ENCODE results near the gene IFRD2.

IFRD2 gene, protein sequence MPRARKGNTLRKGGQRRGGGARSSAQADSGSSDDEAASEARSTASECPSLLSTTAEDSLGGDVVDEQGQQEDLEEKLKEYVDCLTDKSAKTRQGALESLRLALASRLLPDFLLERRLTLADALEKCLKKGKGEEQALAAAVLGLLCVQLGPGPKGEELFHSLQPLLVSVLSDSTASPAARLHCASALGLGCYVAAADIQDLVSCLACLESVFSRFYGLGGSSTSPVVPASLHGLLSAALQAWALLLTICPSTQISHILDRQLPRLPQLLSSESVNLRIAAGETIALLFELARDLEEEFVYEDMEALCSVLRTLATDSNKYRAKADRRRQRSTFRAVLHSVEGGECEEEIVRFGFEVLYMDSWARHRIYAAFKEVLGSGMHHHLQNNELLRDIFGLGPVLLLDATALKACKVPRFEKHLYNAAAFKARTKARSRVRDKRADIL

DNA sequence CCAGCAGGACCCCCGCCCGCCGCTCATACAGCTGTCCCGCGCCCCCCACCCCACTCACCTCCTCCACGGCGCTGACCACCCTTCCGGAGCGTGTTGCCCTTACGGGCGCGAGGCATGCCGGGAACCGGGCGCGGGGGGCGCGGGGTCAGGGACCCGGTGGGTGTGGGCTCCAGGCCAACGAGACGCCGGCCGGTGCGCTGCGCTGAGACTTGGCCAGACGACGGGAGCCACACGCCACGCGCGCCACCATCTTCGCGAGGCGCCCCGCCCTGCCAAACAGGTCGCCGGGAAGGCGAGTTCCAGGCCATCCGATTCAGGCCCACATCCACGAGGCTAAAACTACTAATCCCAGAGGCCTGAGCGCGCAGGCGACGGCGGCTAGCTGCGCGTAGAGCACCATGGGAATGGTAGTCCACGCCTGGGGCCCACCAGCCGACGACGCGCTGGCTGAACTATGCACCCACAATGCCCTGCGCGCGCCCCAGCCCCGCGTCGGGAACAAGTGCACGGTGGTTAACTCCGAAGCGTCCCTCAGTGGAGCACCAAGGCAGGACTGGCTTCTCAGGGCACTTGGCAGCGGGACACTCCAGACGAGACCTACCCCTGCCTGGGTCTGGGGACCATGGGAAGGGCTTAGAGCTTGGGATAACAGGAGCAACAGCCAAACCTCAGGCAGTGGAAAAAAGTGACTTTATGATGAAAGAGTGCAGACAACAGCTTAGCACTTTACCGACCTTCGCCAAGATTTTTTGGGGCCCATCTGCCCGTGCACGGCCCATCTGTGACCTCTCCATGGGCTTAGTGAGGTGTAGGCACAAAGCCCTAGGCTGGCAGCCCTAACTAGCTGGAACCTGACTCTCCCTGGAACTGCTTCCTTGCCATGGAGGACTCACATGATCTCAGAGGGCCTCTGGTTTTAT is at the start of gene IFRD2:
Gene IFRD2, minus strand, starts transcription at position 271 of the 920 bp plus-strand sequence. Its CDS starts 155 bp downstream, at position 116.
- peak; percentile 95 for DNase-seq (ENCODE audit: low read depth)

DNA sequence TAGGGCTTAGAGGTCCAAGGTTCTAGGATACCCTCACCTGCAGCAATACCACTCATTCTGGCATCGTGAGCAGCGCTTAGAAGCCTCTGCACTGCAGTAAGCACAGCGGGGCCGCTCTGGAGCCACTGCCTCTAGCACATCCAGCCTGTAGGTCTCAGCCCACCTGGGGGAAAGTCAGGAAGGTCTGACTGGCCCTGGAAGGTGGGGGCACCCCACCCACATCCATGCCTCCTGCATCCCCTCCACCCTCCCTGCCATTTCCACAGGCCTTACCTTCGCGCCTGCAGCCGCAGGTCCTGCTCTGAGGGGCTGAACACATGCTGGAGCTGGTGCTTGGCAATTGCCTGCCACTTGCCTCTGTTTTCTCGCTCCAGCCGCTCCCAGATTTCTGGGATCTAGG is 49.3 kb upstream of the IFRD2 start:
- DNase-seq (ENCODE audit: low read depth): no peak

DNA sequence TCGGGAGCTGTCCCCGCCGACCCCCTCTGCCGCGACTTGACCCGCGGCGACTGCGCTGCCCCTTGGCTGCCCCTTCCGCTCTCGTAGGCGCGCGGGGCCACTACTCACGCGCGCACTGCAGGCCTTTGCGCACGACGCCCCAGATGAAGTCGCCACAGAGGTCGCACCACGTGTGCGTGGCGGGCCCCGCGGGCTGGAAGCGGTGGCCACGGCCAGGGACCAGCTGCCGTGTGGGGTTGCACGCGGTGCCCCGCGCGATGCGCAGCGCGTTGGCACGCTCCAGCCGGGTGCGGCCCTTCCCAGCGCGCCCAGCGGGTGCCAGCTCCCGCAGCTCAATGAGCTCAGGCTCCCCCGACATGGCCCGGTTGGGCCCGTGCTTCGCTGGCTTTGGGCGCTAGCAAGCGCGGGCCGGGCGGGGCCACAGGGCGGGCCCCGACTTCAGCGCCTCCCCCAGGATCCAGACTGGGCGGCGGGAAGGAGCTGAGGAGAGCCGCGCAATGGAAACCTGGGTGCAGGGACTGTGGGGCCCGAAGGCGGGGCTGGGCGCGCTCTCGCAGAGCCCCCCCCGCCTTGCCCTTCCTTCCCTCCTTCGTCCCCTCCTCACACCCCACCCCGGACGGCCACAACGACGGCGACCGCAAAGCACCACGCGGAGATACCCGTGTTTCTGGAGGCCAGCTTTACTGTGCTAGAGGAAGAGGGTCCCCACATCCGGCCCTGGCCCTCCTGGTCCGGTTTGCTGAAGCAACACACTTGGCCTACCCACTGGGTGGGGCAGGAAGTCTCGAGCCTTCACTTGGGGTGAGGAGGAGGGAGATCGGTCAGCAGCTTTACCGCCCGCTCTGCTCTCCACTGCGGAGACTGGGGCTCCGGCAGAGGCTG is 48.5 kb upstream of the IFRD2 start, which contains the start of gene RASSF1:
Gene RASSF1, minus strand, starts transcription at position 389 of the 882 bp plus-strand sequence. Its CDS starts 31 bp downstream, at position 358.
- peak; percentile 99 for DNase-seq (ENCODE audit: low read depth)

DNA sequence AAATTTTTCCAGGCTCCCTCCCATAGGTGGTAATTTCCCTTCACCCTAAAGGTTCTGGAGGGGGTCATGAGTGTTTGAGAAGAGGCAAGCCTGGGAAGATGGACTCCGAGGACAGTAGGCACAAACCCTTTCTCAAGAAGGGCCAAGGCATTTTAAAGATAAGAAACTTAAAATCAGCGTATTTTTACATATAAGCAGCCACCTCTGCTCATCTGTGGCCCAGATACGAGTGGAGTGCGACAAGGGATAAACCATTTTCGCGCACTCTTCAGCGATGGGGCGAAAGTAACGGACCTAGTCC is 47.9 kb upstream of the IFRD2 start:
- no peak for DNase-seq (ENCODE audit: low read depth)

DNA sequence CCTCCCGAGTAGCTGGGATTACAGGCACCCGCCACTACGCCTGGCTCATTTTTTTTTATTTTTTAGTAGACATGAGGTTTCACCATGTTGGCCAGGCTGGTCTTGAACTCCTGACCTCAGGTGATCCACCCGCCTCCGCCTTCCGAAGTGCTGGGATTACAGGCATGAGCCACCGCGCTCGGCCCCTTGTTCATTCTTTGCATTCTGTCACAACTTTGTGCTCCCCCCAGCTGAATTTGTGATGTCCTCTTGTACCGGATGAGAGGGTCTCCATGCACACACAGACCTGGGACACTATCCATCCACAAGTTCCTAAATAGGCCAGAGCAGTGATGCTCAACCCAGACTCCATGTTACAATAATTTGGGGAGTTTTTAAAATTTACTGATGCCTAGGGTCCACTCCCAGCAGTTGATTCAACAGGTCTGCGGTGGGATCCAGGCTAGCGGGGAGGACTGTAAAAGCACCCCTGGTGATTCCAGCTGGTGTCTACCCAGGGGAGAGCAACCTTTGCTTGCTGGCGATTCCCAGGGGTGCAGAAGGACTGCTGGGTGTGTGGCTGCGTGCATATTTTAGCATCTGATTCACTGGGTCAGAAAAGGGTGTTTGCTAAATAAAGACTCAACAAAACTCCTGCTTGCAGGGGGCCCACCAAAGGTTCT is 47.4 kb upstream of the IFRD2 start:
- DNase-seq (ENCODE audit: low read depth): no peak

DNA sequence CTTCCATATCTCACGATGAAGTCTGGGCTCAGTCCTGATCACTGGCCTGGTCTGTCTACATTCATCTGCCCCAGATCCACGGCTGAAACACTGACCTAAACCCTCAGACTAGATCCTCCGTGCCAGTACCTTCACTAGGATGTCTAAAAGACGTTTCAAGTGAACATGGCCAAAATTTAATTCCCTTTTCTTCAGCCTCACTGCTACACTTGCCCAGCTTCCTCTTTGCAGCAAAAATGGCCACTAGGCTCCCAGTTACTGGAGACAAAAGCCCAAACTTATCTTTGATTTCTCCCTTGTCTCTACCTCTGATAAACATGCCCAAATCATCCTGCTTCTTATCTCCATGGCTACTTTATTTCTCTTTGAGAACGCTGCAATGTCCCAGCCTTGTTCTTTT is 46.7 kb upstream of the IFRD2 start:
- no peak for DNase-seq (ENCODE audit: low read depth)

DNA sequence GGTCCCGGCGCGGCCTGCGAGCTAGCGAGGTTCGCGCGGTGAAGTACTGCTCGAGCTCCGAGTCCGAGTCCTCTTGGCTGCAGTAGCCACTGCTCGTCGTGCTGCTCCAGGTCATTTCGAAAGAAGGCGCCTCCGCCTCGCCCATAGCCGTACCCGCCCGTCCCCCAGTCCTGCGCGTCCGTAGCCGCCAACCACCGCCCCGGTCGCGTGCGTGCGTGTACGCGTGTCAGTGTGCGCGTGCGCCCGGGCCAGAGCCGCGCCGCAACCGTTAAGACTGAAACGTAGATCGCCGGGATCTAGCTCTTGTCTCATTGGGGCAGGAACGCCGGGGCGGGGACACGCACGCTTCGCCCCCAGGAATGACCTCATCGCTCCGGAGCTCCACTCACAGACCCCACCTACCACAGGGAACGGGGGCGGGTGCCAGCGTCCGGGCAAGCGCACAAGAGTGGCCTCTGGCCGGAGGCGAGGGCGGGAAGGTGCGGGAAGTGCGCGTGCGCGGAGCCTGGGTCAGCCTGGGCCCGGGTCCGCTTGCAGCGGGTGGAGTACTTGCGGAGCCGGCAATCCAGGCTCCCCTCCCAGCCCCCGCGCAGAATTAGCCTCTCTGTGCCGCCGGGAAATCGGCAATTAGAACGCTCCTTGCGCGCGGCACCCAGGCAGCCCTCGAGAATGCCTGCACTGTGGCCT is 45.1 kb upstream of the IFRD2 start:
- DNase-seq (ENCODE audit: low read depth): peak; percentile 96

DNA sequence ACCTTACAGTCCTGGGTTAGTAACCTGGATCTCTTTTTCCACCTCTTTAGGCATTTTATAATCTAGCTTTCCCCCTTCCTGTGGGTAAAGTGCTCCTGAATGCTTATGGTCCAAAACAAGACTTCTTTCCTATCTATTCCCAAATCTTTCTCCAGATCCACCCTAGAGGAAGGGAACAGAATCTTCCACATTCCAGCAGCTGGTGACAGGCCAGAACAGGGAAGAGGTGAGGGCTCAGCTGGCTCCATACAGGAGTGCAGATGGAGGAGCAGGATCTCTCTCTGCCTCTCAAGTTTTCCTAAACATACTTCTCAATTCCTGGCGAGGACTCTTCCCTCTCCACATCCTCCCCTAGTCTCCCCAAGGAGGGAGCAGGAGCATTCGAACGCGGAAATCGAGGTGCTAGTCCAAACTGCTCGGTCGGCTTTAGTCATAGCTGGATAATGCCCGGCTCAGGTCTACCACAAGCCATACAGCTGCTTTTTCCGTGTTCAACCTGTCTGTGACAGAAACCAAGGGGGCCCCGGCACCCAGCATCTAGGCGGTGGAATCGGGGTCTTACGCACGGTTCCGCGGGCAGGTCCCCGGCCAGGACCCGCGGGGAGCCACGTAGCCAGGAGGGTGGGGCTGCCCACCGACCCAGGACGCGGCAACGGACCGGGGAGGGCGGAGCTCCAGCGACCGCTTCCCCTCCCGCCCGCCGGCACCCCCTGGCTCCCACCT is 44.4 kb upstream of the IFRD2 start:
- DNase-seq (ENCODE audit: low read depth): no peak

DNA sequence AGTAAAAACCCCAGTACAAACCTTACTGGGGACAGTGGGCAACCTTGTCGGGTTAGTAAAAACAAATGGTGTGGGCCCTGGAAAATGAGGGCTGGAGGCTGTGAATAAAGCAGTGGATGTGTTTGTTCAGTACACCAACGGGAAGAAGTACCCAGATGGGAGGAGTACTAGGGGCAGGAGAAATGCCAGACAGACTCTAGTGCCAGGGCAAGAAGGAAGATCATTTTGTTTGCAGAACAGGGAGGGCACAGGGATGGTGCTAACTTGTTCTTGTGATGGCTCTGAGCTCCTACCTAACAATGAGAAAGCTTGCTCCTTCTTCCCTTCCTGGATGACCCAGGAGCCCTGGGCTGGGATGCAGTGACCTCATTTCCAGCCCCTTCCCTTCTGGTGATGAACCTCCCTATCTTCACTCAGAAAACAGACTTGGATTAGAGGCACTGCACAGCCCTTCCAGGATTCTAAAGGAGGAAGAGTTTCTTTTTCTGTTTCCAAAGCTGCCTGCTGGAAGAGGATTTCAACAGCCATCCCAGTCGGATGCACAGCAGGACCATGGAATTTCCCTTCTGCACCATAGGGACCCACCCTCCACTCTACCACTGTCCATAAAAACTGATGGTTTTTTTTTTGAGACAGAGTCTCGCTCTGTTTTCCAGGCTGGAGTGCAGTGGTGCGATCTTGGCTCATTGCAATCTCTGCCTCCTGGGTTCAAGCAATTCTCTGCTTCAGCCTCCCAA is 42.3 kb upstream of the IFRD2 start:
- no peak for DNase-seq (ENCODE audit: low read depth)

DNA sequence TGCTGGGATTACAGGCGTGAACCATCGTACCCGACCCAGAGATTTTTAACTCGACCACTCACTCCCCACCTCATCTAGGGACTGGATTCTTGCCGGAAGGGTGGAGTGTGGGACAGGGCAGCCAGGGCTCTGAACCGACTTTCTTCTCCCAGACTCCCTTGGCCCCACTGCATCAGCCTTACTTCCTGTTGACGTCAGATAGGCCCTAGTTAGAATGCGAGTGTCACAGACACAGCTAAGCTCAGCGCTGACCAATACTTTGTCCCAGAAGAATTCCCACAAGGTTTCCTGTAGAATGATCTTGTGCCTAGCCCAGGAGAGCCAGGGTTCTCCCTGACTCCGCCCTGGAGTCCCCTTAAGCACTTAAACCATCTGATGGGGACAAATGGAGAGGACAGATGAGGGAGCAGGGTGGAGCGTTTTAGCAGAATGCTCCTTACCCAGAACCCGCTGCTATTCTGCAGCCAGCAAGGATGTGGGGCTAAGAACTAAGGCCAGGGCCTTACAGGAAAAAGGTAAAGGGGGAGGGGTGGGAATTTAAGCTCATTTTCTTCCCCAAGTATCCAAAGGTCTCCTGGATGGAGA is 41.6 kb upstream of the IFRD2 start:
- no peak for DNase-seq (ENCODE audit: low read depth)

DNA sequence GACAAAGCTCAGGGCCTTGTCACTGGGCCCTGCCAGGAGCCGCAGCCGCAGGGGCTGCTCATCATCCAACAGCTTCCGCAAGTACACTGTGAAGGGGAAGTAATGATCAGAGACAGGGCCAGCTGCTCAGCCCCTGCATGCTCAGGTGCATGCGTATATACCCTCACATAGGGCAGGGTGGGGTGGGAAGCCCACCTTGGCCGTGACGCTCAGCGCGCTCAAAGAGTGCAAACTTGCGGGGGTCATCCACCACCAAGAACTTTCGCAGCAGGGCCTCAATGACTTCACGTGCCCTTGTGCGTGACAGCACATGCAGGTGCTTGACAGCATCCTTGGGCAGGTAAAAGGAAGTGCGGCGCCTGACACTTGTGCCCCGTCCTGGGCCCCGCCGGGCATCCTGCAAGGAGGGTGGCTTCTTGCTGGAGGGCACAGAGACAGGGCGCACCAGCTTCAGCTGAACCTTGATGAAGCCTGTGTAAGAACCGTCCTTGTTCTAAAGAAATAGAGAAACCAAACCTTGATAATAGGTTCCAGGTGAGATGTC is 39.2 kb upstream of the IFRD2 start:
- no peak for DNase-seq (ENCODE audit: low read depth)

DNA sequence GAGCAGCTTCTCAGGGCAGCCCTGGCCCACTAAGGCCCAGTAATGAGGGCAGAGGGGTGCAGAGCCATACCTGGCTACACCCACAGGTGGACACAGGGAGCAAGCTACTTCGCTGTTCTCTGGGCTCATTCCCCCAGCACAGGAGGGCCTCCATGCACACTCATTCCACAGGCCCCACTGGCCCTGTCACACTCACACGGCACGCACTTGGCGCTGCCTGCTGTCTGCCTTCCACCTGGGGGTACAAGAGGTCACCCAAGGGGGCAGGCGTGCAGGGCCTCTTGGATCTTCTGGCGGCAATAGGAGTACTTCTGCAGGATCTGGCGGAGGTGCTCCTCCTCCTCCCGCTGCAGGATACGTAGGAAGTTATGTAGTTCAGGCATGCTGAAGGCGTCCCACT is 38.1 kb upstream of the IFRD2 start:
- no peak for DNase-seq (ENCODE audit: low read depth)

DNA sequence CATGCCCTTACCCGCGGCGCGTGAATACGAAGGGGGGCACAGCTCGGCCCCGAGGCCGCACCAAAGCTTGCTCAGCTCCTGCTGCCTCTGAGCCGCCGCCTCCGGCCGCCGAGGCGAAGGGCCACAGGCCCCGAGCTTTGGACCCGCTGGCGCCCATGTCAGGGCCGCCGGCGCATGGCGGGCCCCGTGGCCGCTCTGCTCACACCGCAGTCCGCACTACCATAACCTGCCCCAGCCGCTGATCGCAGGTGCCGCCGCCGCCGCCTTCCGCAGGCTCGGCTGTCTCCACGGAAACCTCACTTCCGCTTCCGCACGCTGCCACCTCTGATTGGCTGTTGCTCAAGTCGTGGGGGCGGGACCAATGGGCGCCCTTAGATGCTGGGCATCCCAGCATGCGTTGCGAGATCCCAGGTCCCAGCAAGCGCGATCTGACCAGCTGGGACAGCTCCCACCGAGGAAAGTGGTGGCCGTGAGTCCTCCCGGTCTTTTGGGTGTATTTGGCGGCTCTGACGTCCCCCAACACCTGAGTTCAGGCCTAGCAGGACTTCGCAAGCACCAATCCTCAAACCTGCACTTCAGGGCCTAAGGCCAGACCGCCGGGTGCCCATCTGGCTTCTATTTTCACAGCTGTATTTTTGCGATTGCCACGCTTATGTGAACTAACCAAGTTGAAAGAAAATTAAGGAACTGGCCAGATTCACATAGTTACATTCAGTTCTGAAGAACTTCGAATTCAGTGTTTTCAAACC is 35.9 kb upstream of the IFRD2 start, which contains the start of gene TUSC2:
Gene TUSC2, minus strand, starts transcription at position 281 of the 749 bp plus-strand sequence. Its CDS starts 124 bp downstream, at position 157.
- DNase-seq (ENCODE audit: low read depth): peak; percentile 94

DNA sequence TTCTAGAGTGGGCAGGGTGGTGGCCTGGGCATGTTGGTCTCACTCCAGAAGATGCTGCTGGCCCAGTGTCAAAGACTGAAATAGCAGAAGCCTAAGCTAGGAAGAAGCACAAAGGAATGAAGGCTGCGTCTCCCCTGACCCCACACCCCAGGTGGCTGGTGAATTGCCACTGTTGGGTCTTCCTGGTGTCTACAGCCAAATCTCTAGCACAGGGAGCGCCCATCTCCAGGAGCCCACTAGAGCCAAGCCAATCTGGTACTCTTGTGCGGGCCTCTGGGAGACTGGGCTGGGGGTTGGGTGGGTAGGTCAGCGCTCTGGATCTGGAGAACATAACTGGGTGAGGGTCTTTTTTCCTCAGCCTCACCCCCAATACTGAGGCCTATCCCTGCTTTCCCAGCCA is 34.9 kb upstream of the IFRD2 start:
- DNase-seq (ENCODE audit: low read depth): no peak

DNA sequence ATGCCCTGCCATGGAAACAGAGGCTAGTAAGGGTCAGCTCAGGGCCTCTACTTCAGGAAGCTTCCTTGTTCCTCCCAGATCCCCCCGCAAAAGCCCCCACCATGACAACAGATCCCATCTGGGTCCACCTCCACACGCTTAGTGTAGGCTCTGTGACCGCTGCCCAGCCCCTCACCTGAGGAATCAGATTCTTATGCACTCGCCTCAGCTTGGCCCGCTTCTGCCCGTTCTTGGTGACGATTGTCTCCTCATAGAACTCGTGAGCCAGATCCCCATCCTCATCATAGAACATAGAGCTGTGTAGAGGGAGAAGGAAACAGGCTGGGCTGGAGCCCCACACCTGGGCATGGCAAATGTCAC is 33.9 kb upstream of the IFRD2 start:
- no peak for DNase-seq (ENCODE audit: low read depth)

DNA sequence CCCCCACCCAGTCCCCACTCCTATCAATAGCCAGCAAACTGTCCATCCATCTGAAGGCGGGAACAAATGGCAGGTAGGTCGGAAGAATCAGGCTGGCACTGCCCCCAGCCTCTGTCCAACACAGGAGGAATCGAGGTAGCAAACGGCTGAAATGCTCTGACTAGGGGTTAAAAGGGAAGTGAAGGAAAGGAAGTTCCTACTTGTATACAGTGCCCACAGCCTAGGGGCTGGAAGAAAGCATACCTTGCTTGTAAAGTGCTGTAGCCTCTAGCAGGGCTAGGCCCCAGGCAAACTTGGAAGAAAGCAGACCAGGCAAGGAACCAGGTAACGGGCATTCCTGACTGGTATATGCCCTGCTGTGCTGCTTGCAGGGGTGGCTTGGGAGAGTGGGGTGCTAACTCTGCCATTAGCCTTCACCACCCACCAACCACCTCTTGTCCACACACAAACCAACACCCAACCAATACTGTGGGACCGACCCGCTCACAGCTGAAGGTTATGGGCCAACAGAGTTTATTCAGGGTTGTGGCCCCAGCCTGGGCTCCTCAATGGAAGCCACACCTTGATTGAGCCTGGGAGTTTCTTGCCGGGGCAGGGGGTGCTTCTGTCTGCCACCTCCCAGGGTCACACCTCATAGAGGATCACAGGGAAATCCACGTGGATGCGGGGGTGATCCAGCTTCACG is 33.4 kb upstream of the IFRD2 start:
- no peak for DNase-seq (ENCODE audit: low read depth)

DNA sequence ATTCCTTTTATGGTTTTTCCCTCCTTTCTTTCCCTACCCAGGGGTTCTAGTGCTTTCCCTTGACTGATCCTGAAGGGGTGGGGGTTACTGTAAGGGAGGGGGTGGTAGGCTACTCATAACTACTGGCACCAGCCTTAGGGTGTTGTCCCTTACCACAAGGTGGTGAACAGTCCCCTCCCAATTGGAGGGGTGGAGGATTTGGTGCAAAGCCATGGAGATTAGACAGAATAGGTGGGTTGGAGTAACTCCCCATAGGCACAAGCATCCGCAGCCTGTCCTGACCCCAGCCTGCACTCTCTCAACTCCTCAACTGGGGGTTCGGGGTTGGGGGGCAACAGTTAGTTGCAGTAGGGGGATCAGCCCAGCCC is 32.9 kb upstream of the IFRD2 start:
- DNase-seq (ENCODE audit: low read depth): no peak
